GM12892 (cell line): ENCODE results near the gene TRAFD1.
"Not testable (repeated sequence)": the region's sequence is repeated elsewhere in the genome, so short reads cannot be mapped to it uniquely, and the experiment has no call there.

ENCODE experiments used
- POLR2AphosphoS5 ChIP-seq: IDR thresholded peaks from 2 replicates; pipeline ENCODE4 v1.6.1; 2011; ENCODE audit warnings: low read depth, low read length, control low read depth
- TAF1 ChIP-seq: IDR thresholded peaks from 2 replicates; pipeline ENCODE4 v1.6.1; 2011; ENCODE audit warnings: low read depth, mild to moderate bottlenecking, control low read depth, low read length, borderline replicate concordance

GRCh38 chr12:112158461-112159145 is 33.2 kb downstream of the TRAFD1 start:
- TF ChIP-seq POLR2AphosphoS5, TAF1: not testable (repeated sequence)
